Stimulated activated CD4-positive, alpha-beta T cell treated with anti-CD3 and anti-CD28 coated beads, TNF-alpha, amount 100 ng/mL, for 48 hours (primary cell): ENCODE measurements around the gene BTBD9.

Source experiments
- DNase-seq, 3 donors: peaks; one replicate each; pipeline ENCODE4 v3.0.0-alpha.2; 2020; ENCODE audit warnings: low read depth in 3 of 3

Gene BTBD9

GRCh38 chr6:38198219-38198618 is 441.5 kb downstream of the BTBD9 start:
- no peak for DNase-seq

GRCh38 chr6:38195113-38195635 is 444.6 kb downstream of the BTBD9 start:
- DNase-seq, result no peak

GRCh38 chr6:38194589-38194988 is 445.1 kb downstream of the BTBD9 start:
- DNase-seq, result no peak

GRCh38 chr6:38194282-38194572 is 445.5 kb downstream of the BTBD9 start:
- DNase-seq, result no peak

- DNase-seq, result no peak
These were observed 446.0 kb downstream of the BTBD9 start for GRCh38 chr6:38193481-38194281.

GRCh38 chr6:38193051-38193450 is 446.7 kb downstream of the BTBD9 start:
- DNase-seq, result no peak

- no peak for DNase-seq
These were observed 447.2 kb downstream of the BTBD9 start for GRCh38 chr6:38192487-38192886.

- DNase-seq, result no peak
These were observed 447.7 kb downstream of the BTBD9 start for GRCh38 chr6:38192011-38192410.

- DNase-seq, result no peak
These were observed 448.3 kb downstream of the BTBD9 start for GRCh38 chr6:38191418-38191817.

- DNase-seq, result no peak
These were observed 450.9 kb downstream of the BTBD9 start for GRCh38 chr6:38188677-38189335.

GRCh38 chr6:38187811-38188590 is 451.7 kb downstream of the BTBD9 start:
- no peak for DNase-seq

GRCh38 chr6:38187325-38187724 is 452.4 kb downstream of the BTBD9 start:
- no peak for DNase-seq

GRCh38 chr6:38185752-38186151 is 454.0 kb downstream of the BTBD9 start:
- DNase-seq, result no peak

- no peak for DNase-seq
These were observed 454.5 kb downstream of the BTBD9 start for GRCh38 chr6:38185244-38185643.

GRCh38 chr6:38184585-38185080 is 455.1 kb downstream of the BTBD9 start:
- DNase-seq, result no peak

GRCh38 chr6:38183856-38184584 is 455.7 kb downstream of the BTBD9 start:
- no peak for DNase-seq

GRCh38 chr6:38182426-38182825 is 457.3 kb downstream of the BTBD9 start:
- no peak for DNase-seq

GRCh38 chr6:38180586-38180985 is 459.1 kb downstream of the BTBD9 start:
- DNase-seq, result no peak

GRCh38 chr6:38179794-38180430 is 459.8 kb downstream of the BTBD9 start:
- no peak for DNase-seq

- DNase-seq, result no peak
These were observed 460.4 kb downstream of the BTBD9 start for GRCh38 chr6:38179300-38179699.

- DNase-seq, result no peak
These were observed 461.2 kb downstream of the BTBD9 start for GRCh38 chr6:38178584-38178886.
